ENCODE results near the gene ATF7. TPM values are rescaled to one million over a fixed set of nuclear protein-coding genes. Genes with fewer than 3 reads are reported as not detected.

ATF7 gene
- polyA plus RNA-seq, 2 donors = 15.9 to 23.5 TPM

DNA sequence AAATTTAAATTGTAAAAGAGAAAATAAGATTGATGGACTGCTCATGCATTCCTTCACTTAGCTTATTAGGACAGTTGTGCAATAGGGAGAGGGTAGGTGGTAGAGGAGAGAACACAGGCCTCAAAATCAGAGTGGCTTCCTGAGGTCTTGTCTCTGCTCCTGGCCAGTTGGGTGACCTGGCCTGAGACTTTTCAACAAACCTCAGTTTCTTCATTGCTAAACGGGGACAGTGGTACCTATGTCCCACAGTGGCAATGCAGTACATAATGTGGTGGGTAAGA, 129.5 kb downstream of the ATF7 start:
- no peaks in the 10 kb centered on the region for H3K27me3 ChIP-seq (ENCODE audit: control insufficient read depth in 1 of 2, insufficient read depth in 2 of 2, low read length in 2 of 2)
- H3K9me3 ChIP-seq (ENCODE audit: control insufficient read depth in 2 of 2, insufficient read depth in 1 of 2, low read depth in 1 of 2, low read length in 1 of 2) = no peaks in the 10 kb centered on the region
- WGBS, 2 donors = 76 to 87% methylated on average over 1 of the region's 1 CpG
- no peak overlapping the region for H3K4me3 ChIP-seq (ENCODE audit: low read depth in 1 of 2, low read length in 2 of 2)
- H3K36me3 ChIP-seq (ENCODE audit: control insufficient read depth in 2 of 2, insufficient read depth in 2 of 2, low read length in 1 of 2) = no peaks in the 10 kb centered on the region
- no peak overlapping the region for H3K27ac ChIP-seq (ENCODE audit: low read depth in 2 of 2, low read length in 1 of 2)
- peaks cover 0 to 16% of the 10 kb centered on the region in 2 donors for H3K4me1 ChIP-seq (ENCODE audit: control insufficient read depth in 2 of 2, insufficient read depth in 2 of 2, low read length in 1 of 2)

DNA sequence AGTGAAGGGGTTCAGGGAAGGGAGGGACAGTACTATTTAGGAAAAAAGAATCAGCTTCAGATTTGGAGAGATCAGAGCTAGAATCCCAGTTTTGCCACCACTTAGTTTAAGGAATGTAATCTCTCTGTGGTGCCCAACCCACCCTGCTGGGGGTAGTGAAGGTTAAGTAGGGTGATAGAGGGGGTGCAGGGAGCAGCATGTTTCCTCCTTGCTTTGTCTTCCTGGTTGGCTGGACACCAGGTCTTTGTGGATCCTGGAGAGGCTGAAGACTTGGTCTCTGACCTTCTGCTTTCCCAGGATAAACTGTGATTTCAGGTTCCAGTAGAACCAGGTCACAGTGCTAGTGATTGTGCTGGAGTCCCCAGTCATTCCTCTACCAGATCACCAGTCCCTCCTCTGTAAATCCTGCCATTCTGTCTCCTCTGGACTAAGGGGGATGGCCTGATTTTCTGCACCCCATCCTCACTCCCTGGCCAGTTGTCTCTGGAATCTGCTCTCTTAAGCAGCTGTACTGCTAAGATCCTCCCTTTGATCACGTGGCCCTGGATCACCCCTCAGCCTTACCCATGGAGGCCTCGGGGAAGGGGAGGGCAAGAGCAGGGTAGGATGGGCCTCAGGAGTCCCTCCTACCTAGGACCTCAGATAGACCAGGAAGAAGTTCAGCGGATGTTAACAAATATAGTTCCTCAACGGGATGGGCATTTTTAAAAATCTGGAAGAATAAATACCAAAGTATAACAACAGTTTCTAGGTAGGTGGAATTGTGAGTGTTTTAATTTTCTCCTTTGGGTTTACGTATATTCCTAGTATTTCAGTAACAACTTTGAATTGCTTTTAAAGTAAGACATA, 130.1 kb downstream of the ATF7 start:
- H3K4me1 ChIP-seq (ENCODE audit: control insufficient read depth in 2 of 2, insufficient read depth in 2 of 2, low read length in 1 of 2) = peaks cover 0 to 14% of the 10 kb centered on the region in 2 donors
- H3K27me3 ChIP-seq (ENCODE audit: control insufficient read depth in 1 of 2, insufficient read depth in 2 of 2, low read length in 2 of 2) = no peaks in the 10 kb centered on the region
- no peaks in the 10 kb centered on the region for H3K36me3 ChIP-seq (ENCODE audit: control insufficient read depth in 2 of 2, insufficient read depth in 2 of 2, low read length in 1 of 2)
- no peaks in the 10 kb centered on the region for H3K9me3 ChIP-seq (ENCODE audit: control insufficient read depth in 2 of 2, insufficient read depth in 1 of 2, low read depth in 1 of 2, low read length in 1 of 2)
- no peak overlapping the region for H3K4me3 ChIP-seq (ENCODE audit: low read depth in 1 of 2, low read length in 2 of 2)
- peak overlapping the region in 1 of 2 donors; percentile 47 for H3K27ac ChIP-seq (ENCODE audit: low read depth in 2 of 2, low read length in 1 of 2)
- 44 to 53% methylated on average over 5 of the region's 5 CpGs for WGBS, 2 donors

DNA sequence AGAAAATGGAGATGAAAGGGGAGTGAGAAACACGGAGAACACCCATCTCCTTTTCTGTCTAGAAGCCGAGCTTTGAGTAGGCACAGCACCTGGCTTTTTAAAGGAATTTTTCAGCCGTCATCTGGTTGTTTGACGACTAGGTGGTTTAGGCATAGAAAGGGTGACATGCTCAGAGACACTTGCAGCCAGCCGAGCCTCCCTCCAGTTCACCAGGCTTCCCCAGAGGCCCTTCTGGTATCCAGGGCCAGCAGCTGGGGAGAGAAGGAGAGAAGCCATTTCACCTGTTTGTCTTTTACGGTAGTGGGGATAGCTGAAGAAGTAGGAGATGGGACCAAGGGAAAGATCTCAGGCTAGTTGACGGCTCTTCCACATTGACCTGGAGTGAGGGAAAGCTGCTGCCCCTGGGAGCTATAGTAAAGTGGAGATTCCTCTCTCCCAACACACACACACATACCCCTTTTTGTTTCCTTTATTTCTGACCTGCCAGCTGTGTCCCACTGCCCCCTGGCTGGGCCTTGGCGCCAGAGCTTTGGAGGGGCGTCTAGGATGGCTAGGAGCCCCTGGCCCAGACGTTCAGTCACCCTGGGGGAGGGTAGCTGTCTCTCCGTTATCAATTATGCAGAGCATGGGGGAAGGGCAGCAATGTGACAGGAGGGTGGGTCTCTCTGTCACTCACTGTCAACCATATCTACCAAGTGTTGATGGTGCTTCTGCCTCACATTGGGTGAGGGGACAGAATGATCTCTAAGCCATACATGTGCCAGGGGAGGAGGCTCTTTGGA, 132.4 kb downstream of the ATF7 start:
- H3K27ac ChIP-seq (ENCODE audit: low read depth in 2 of 2, low read length in 1 of 2) = peak overlapping the region; percentile 36 to 78
- H3K4me3 ChIP-seq (ENCODE audit: low read depth in 1 of 2, low read length in 2 of 2) = peak overlapping the region in 1 of 2 donors; percentile 53
- WGBS, 2 donors = 28 to 33% methylated on average over 11 of the region's 11 CpGs
- no peaks in the 10 kb centered on the region for H3K27me3 ChIP-seq (ENCODE audit: control insufficient read depth in 1 of 2, insufficient read depth in 2 of 2, low read length in 2 of 2)
- H3K36me3 ChIP-seq (ENCODE audit: control insufficient read depth in 2 of 2, insufficient read depth in 2 of 2, low read length in 1 of 2) = no peaks in the 10 kb centered on the region
- no peaks in the 10 kb centered on the region for H3K9me3 ChIP-seq (ENCODE audit: control insufficient read depth in 2 of 2, insufficient read depth in 1 of 2, low read depth in 1 of 2, low read length in 1 of 2)
- H3K4me1 ChIP-seq (ENCODE audit: control insufficient read depth in 2 of 2, insufficient read depth in 2 of 2, low read length in 1 of 2) = peaks cover 0 to 10% of the 10 kb centered on the region in 2 donors

DNA sequence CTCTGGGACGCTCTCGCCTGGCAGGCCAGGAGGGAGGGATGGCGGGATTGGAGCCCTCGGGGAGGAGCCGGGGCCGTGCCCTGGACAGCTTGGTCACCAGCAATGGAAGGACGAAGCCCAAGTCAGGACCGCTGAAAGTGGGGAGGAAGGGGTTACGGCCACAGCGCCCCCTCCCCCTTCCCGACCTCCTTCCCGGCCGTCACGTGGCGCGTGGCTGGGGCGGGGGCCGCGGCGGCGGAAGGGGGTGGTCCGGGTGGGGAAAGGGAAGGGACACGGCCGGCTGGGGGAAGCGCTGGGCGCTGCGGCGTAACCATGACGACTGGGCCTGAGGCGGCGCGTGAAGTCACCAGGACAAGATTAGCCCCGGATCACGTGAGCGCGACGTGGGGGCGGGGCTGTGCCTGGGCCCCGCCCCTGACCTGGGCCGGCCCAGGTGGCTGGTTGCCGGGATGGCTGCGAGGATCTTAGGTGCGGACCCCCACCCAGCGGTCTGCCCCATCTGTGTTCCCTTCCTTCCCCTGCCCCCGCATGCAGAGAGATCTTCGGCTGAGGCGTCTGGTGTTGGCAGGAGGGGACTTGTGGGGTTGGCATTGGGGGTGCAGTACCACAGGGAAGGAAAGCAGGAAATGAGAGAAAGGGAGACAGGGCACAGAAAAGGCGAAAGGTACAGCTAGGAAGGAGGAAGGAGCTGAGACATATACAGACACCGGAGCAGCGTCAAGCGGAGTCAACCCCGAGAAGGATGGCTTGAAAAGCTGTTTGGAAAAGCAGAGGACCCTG, 133.2 kb downstream of the ATF7 start:
- H3K27ac ChIP-seq (ENCODE audit: low read depth in 2 of 2, low read length in 1 of 2) = peak overlapping the region; percentile 59 to 78
- no peaks in the 10 kb centered on the region for H3K27me3 ChIP-seq (ENCODE audit: control insufficient read depth in 1 of 2, insufficient read depth in 2 of 2, low read length in 2 of 2)
- WGBS, 2 donors = 1 to 2% methylated on average over 48 to 52 of the region's 52 CpGs
- H3K36me3 ChIP-seq (ENCODE audit: control insufficient read depth in 2 of 2, insufficient read depth in 2 of 2, low read length in 1 of 2) = no peaks in the 10 kb centered on the region
- H3K9me3 ChIP-seq (ENCODE audit: control insufficient read depth in 2 of 2, insufficient read depth in 1 of 2, low read depth in 1 of 2, low read length in 1 of 2) = no peaks in the 10 kb centered on the region
- H3K4me3 ChIP-seq (ENCODE audit: low read depth in 1 of 2, low read length in 2 of 2) = peak overlapping the region; percentile 53 to 61
- peaks cover 0 to 6% of the 10 kb centered on the region in 2 donors for H3K4me1 ChIP-seq (ENCODE audit: control insufficient read depth in 2 of 2, insufficient read depth in 2 of 2, low read length in 1 of 2)

DNA sequence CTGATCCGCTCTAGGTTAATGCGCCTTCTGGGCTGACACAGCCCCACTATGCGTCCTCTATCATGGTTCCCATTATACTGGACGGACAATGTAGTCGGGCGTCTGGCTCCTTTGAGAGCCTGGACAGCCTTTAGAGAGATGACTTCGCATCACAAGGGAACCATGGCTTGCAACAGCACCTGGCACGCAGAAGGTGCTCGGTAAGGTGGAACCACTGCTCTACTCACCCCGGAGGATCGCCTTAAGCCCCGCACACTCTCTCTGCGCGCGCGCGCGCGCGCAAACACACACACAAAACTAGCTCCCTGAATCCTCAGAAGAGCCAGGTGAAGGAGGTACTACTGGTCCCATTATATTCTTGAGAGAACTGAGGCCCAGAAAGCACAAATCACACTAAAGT, 134.0 kb downstream of the ATF7 start:
- Histone ChIP-seq H3K27me3 (ENCODE audit: control insufficient read depth in 1 of 2, insufficient read depth in 2 of 2, low read length in 2 of 2) (no peaks in the 10 kb centered on the region), H3K9me3 (ENCODE audit: control insufficient read depth in 2 of 2, insufficient read depth in 1 of 2, low read depth in 1 of 2, low read length in 1 of 2) (no peaks in the 10 kb centered on the region), H3K4me3 (ENCODE audit: low read depth in 1 of 2, low read length in 2 of 2) (peak overlapping the region in 1 of 2 donors; percentile 53), H3K4me1 (ENCODE audit: control insufficient read depth in 2 of 2, insufficient read depth in 2 of 2, low read length in 1 of 2) (peaks cover 0 to 6% of the 10 kb centered on the region in 2 donors), H3K36me3 (ENCODE audit: control insufficient read depth in 2 of 2, insufficient read depth in 2 of 2, low read length in 1 of 2) (no peaks in the 10 kb centered on the region), H3K27ac (ENCODE audit: low read depth in 2 of 2, low read length in 1 of 2) (peak overlapping the region; percentile 15 to 59)
- WGBS, 2 donors = 60 to 63% methylated on average over 20 of the region's 20 CpGs

DNA sequence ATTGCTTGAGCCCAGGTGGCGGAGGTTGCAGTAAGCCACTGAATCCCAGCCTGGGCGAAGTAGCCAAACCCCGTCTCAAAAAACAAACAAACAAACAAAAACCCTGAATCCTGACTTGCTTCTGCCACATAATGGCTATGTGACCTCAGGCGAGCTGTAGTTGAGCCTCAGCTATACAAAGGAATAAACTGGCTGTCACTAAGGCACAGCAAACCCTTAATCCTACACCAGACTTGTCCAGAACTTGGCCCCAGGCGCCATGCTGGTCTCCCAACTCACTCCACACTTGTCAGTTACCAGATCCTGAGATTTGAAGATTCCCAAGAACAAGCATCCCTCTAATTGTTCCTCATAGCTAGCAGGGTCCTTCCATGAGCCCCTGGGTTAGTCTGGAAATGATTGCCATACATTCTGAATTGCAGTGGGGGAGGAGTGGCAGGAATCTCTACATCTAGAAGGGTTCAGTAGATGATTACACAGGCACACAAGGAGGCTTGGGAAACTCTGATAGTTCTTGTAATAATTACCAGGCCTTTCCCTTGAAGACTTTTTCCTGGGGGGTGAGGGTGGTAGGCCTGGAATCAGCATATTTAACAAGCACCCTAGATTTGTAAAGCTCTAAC, 136.8 kb downstream of the ATF7 start:
- H3K27ac ChIP-seq (ENCODE audit: low read depth in 2 of 2, low read length in 1 of 2) = no peak overlapping the region
- peaks cover 0 to 8% of the 10 kb centered on the region in 2 donors for H3K4me1 ChIP-seq (ENCODE audit: control insufficient read depth in 2 of 2, insufficient read depth in 2 of 2, low read length in 1 of 2)
- H3K36me3 ChIP-seq (ENCODE audit: control insufficient read depth in 2 of 2, insufficient read depth in 2 of 2, low read length in 1 of 2) = peaks cover 6 to 12% of the 10 kb centered on the region in 2 donors
- no peaks in the 10 kb centered on the region for H3K27me3 ChIP-seq (ENCODE audit: control insufficient read depth in 1 of 2, insufficient read depth in 2 of 2, low read length in 2 of 2)
- no peak overlapping the region for H3K4me3 ChIP-seq (ENCODE audit: low read depth in 1 of 2, low read length in 2 of 2)
- 87 to 92% methylated on average over 5 of the region's 5 CpGs for WGBS, 2 donors
- no peaks in the 10 kb centered on the region for H3K9me3 ChIP-seq (ENCODE audit: control insufficient read depth in 2 of 2, insufficient read depth in 1 of 2, low read depth in 1 of 2, low read length in 1 of 2)

DNA sequence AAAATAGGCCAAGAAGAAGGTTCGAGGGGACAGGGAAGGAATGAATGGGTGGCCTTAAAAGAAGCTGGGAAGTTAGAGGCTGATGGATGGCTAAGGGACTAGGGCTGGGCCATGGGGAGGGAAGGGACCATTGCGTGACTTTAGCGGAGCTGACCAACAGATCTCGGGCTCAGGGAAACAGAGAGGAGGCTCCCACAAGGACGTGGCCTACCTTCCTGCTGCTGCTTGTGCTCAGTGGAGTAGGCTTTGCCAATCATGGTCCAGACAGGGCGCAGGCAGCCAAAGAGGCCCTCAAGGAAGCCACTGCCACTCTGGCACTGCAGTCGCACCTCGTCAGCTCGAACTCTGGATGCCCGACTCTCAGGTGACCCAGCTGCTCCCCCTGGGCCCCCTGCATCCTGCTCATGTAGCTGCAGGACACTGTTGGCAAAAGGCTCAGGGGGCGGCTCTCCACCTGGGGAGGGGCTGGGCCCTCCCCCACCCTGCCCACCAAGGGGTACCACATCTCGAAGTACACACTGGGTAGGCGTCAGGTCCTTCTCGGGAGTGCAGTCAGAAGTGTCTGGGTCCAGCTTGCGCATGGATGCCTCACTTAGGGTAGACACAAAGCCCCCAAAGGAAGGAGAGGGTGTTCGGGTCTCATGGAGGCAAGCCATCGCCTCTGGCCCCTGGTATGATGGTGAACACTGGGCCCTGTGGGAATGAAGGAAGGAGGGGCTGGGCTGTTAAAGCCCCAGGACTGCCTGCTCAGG, 139.3 kb downstream of the ATF7 start:
- Histone ChIP-seq H3K27ac (ENCODE audit: low read depth in 2 of 2, low read length in 1 of 2) (no peak overlapping the region), H3K36me3 (ENCODE audit: control insufficient read depth in 2 of 2, insufficient read depth in 2 of 2, low read length in 1 of 2) (peaks cover 6 to 14% of the 10 kb centered on the region in 2 donors), H3K4me1 (ENCODE audit: control insufficient read depth in 2 of 2, insufficient read depth in 2 of 2, low read length in 1 of 2) (peaks cover 5 to 14% of the 10 kb centered on the region in 2 donors)

DNA sequence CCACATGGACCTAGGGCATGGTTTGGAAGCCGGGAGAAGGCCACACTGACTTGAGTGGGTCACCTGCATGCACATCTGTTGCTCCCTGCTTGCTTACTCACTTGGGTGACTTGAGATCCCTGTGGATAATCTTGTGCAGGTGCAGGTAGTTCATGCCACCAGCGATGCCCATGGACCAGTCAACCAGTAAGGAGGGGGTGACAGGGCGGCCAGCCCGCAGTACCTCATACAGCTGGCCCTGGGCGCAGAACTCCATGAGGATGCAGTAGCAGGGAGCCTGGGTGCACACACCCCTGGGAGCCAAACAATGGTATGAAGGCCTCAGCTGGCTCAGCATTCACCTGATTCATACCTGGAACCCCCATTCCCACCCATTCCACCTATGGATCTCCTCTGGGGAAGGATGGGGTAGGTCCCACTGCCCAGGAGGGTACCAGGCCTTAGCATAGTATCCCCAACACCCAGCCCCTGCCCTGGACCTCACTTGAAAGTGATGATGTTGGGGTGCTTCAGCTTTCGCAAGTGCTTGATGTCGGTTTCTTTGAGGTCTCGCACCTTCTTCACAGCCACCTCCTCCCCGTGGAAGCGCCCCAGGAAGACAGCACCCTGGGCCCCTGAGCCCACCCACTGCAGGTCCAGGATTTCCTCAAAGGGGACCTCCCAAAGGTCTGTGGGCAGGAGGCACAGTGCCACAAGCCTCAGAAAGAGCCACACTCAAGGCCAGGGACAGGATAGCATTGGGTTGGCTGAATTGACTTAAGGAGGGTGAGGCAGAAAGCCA, 140.0 kb downstream of the ATF7 start:
- 94 to 95% methylated on average over 10 of the region's 10 CpGs for WGBS, 2 donors
- Histone ChIP-seq H3K27ac (ENCODE audit: low read depth in 2 of 2, low read length in 1 of 2) (no peak overlapping the region), H3K36me3 (ENCODE audit: control insufficient read depth in 2 of 2, insufficient read depth in 2 of 2, low read length in 1 of 2) (peaks cover 6 to 16% of the 10 kb centered on the region in 2 donors)

More for the DNA sequence above, 139.3 kb downstream of the ATF7 start:
- no peaks in the 10 kb centered on the region for H3K27me3 ChIP-seq (ENCODE audit: control insufficient read depth in 1 of 2, insufficient read depth in 2 of 2, low read length in 2 of 2)
- no peak overlapping the region for H3K4me3 ChIP-seq (ENCODE audit: low read depth in 1 of 2, low read length in 2 of 2)
- 82 to 84% methylated on average over 17 of the region's 17 CpGs for WGBS, 2 donors
- no peaks in the 10 kb centered on the region for H3K9me3 ChIP-seq (ENCODE audit: control insufficient read depth in 2 of 2, insufficient read depth in 1 of 2, low read depth in 1 of 2, low read length in 1 of 2)

More for the DNA sequence above, 140.0 kb downstream of the ATF7 start:
- Histone ChIP-seq H3K27me3 (ENCODE audit: control insufficient read depth in 1 of 2, insufficient read depth in 2 of 2, low read length in 2 of 2) (no peaks in the 10 kb centered on the region), H3K4me3 (ENCODE audit: low read depth in 1 of 2, low read length in 2 of 2) (no peak overlapping the region), H3K4me1 (ENCODE audit: control insufficient read depth in 2 of 2, insufficient read depth in 2 of 2, low read length in 1 of 2) (peaks cover 5 to 14% of the 10 kb centered on the region in 2 donors), H3K9me3 (ENCODE audit: control insufficient read depth in 2 of 2, insufficient read depth in 1 of 2, low read depth in 1 of 2, low read length in 1 of 2) (no peaks in the 10 kb centered on the region)

All from esophagus (tissue), 2 donors.